ENCODE measurements around the gene SPACA7. TPM values are rescaled to one million over a fixed set of nuclear protein-coding genes. Genes with fewer than 3 reads are reported as not detected.

SPACA7 gene
- total and polyA plus RNA-seq, 4 donors = not detected

- Histone ChIP-seq H3K4me1 (ENCODE audit: control insufficient read depth in 5 of 5, insufficient read depth in 5 of 5, low read length in 5 of 5) (peaks cover 0 to 5% (median 0%) of the 10 kb centered on the region in 5 donors), H3K27me3 (ENCODE audit: control insufficient read depth in 3 of 3, insufficient read depth in 3 of 3, low read length in 2 of 3) (peaks cover 0 to 3% (median under 1%) of the 10 kb centered on the region in 3 donors), H3K4me3 (no peak overlapping the region), H3K9me3 (ENCODE audit: control insufficient read depth in 4 of 4, insufficient read depth in 3 of 4, low read length in 3 of 4) (no peaks in the 10 kb centered on the region), H3K36me3 (ENCODE audit: control insufficient read depth in 4 of 4, insufficient read depth in 4 of 4, low read length in 4 of 4) (no peaks in the 10 kb centered on the region), H3K9ac (ENCODE audit: insufficient read depth in 1 of 2, low read length in 2 of 2) (no peak overlapping the region), H3K27ac (ENCODE audit: low read depth in 1 of 2, low read length in 1 of 2) (no peak overlapping the region)
- ATAC-seq (ENCODE audit: insufficient read depth, low FRiP score) = no peak
- DNase-seq = no peak
- no peak for TF ChIP-seq CTCF (IDR thresholded peaks at IDR 0.05; ENCODE audit: control extremely low read depth, extremely low read depth)
- WGBS, 2 donors = 74 to 83% methylated on average over 20 of the region's 20 CpGs
Measured at GRCh38 chr13:112448621-112449544, 72.7 kb downstream of the SPACA7 start.

- peaks cover 0 to 5% (median 0%) of the 10 kb centered on the region in 5 donors for H3K4me1 ChIP-seq (ENCODE audit: control insufficient read depth in 5 of 5, insufficient read depth in 5 of 5, low read length in 5 of 5)
- H3K27me3 ChIP-seq (ENCODE audit: control insufficient read depth in 3 of 3, insufficient read depth in 3 of 3, low read length in 2 of 3) = peaks cover 0 to 3% (median 0%) of the 10 kb centered on the region in 3 donors
- no peak overlapping the region for H3K27ac ChIP-seq (ENCODE audit: low read depth in 1 of 2, low read length in 1 of 2)
- no peak for TF ChIP-seq CTCF (IDR thresholded peaks at IDR 0.05; ENCODE audit: control extremely low read depth, extremely low read depth)
- no peak overlapping the region for H3K9ac ChIP-seq (ENCODE audit: insufficient read depth in 1 of 2, low read length in 2 of 2)
- H3K9me3 ChIP-seq (ENCODE audit: control insufficient read depth in 4 of 4, insufficient read depth in 3 of 4, low read length in 3 of 4) = no peaks in the 10 kb centered on the region
- H3K36me3 ChIP-seq (ENCODE audit: control insufficient read depth in 4 of 4, insufficient read depth in 4 of 4, low read length in 4 of 4) = no peaks in the 10 kb centered on the region
- H3K4me3 ChIP-seq = no peak overlapping the region
- no peak for DNase-seq
- 73 to 76% methylated on average over 16 of the region's 16 CpGs for WGBS, 2 donors
- ATAC-seq (ENCODE audit: insufficient read depth, low FRiP score) = no peak
Measured at GRCh38 chr13:112449545-112449930, 73.4 kb downstream of the SPACA7 start.

- H3K4me1 ChIP-seq (ENCODE audit: control insufficient read depth in 5 of 5, insufficient read depth in 5 of 5, low read length in 5 of 5) = peaks cover 0 to 5% (median 0%) of the 10 kb centered on the region in 5 donors
- DNase-seq (no peak), ATAC-seq (ENCODE audit: insufficient read depth, low FRiP score) (no peak)
- no peak for TF ChIP-seq CTCF (IDR thresholded peaks at IDR 0.05; ENCODE audit: control extremely low read depth, extremely low read depth)
- 87 to 89% methylated on average over 21 of the region's 23 CpGs for WGBS, 2 donors
- no peaks in the 10 kb centered on the region for H3K36me3 ChIP-seq (ENCODE audit: control insufficient read depth in 4 of 4, insufficient read depth in 4 of 4, low read length in 4 of 4)
- H3K9ac ChIP-seq (ENCODE audit: insufficient read depth in 1 of 2, low read length in 2 of 2) = no peak overlapping the region
- H3K4me3 ChIP-seq = no peak overlapping the region
- H3K27ac ChIP-seq (ENCODE audit: low read depth in 1 of 2, low read length in 1 of 2) = no peak overlapping the region
- peaks cover 0 to under 1% (median 0%) of the 10 kb centered on the region in 3 donors for H3K27me3 ChIP-seq (ENCODE audit: control insufficient read depth in 3 of 3, insufficient read depth in 3 of 3, low read length in 2 of 3)
- no peaks in the 10 kb centered on the region for H3K9me3 ChIP-seq (ENCODE audit: control insufficient read depth in 4 of 4, insufficient read depth in 3 of 4, low read length in 3 of 4)
Measured at GRCh38 chr13:112450118-112450903, 74.2 kb downstream of the SPACA7 start.

All from lung (tissue), 12 donors.